ENCODE measurements around the gene FAU. TPM values are rescaled to one million over a fixed set of nuclear protein-coding genes. Genes with fewer than 3 reads are reported as not detected.

Gene FAU
- total and polyA plus RNA-seq, 10 of the 15 experiments (the other 5 are each of a cell fraction or from before 2014, with no cell fraction given), result 332 to 1,347 (median 990) TPM

- TF ChIP-seq RAD51 (IDR thresholded peaks at IDR 0.05) (0 out of 2 replicates have a peak, but pooled peaks have one; percentile 11), KDM1A (IDR thresholded peaks at IDR 0.05; ENCODE audit: borderline replicate concordance) (no peak), GATAD2B (conservative IDR thresholded peaks at IDR 0.05; ENCODE audit: low read depth) (peak; percentile 91), EZH2 (IDR thresholded peaks at IDR 0.05; ENCODE audit: borderline replicate concordance, control insufficient read depth, low read depth, low read length) (no peak), YBX1 (IDR thresholded peaks at IDR 0.05) (no peak), POLR2AphosphoS5 (IDR thresholded peaks at IDR 0.05; ENCODE audit: low read length) (peak; percentile 98), HDGF (IDR thresholded peaks at IDR 0.05) (no peak), KAT2A (conservative IDR thresholded peaks at IDR 0.05; ENCODE audit: control insufficient read depth, low read depth, low read length) (no peak), WRNIP1 (IDR thresholded peaks at IDR 0.05; ENCODE audit: borderline replicate concordance, low read depth, low read length) (peak; percentile 99), PBX3 (IDR thresholded peaks at IDR 0.05; ENCODE audit: insufficient replicate concordance, low read depth, low read length) (peak; percentile 46)
Observed at GRCh38 chr11:65095974-65096806, 25.7 kb downstream of the FAU start, which contains the start of gene VPS51 (continued).

GRCh38 chr11:65095427-65095826 lies 26.5 kb downstream of the FAU start:
- in situ Hi-C loops (cut with MboI), result no loop called here
- ChIA-PET RAD21 (ENCODE audit: unreplicated experiment) (interaction anchor here (1.3 kb wide), 1 partner anchor 13 kb away, joined by 3 read pairs; no protein-coding TSS in a partner anchor), CTCF (interaction anchor here (7.0 kb wide), 1 partner anchor 82 kb away, joined by 38 read pairs; the partner anchor contains the start of gene ARL2), SMC1A (ENCODE audit: uncharacterized antibody, unreplicated experiment) (interaction anchor here (0.8 to 2.0 kb wide), 3 partner anchors 10 to 247 kb away, joined by 3 to 6 read pairs (median 3); no protein-coding TSS in a partner anchor), POLR2A (interaction anchor here (0.8 kb wide), 1 partner anchor 12 kb away, joined by 4 read pairs; the partner anchor contains the start of gene CDCA5)
- H3K27me3 ChIP-seq (replicated peaks in 1 of 2; ENCODE audit: control insufficient read depth in 2 of 2, insufficient read depth in 2 of 2, low read length in 1 of 2), result no peaks in the 10 kb centered on the region
- TF ChIP-seq MLLT1 (IDR thresholded peaks at IDR 0.05), result no peak
- no peak for DNase-seq (ENCODE audit: low read depth, low spot score)
- peaks cover 4% of the 10 kb centered on the region for H3K4me1 ChIP-seq (ENCODE audit: control insufficient read depth, insufficient read depth, low read length)
- H3K27ac ChIP-seq (ENCODE audit: control insufficient read depth, insufficient read depth), result 0 out of 2 replicates have a peak overlapping the region, but pooled peaks have one; percentile 45
- ATAC-seq, result no peak
- H3K36me3 ChIP-seq (ENCODE audit: control insufficient read depth in 2 of 2, insufficient read depth in 2 of 2, low read length in 1 of 2), result no peaks in the 10 kb centered on the region
- peak overlapping the region; percentile 66 for H3K4me2 ChIP-seq (ENCODE audit: control insufficient read depth, insufficient read depth)
- H3K9me3 ChIP-seq (replicated peaks; ENCODE audit: control insufficient read depth, insufficient read depth, low read length), result no peaks in the 10 kb centered on the region
- no peaks in the 10 kb centered on the region for H4K20me1 ChIP-seq (ENCODE audit: control insufficient read depth, insufficient read depth)
- intact Hi-C loops (cut with micrococcal nuclease; ENCODE audit: unreplicated experiment), result loop anchor here (5.0 kb wide), 1 partner anchor 83 kb away; the partner anchor contains the start of gene ARL2
- peak overlapping the region; percentile 98 for H2AFZ ChIP-seq (ENCODE audit: control insufficient read depth, low read depth, low read length)
- 89% methylated on average over 22 of the region's 22 CpGs for WGBS (ENCODE audit: insufficient coverage, insufficient replicate concordance, low lambda C conversion rate, missing lambda C conversion rate)
- H3K79me2 ChIP-seq (ENCODE audit: control insufficient read depth, insufficient read depth, low read length), result peaks cover 9% of the 10 kb centered on the region
- no peak for FAIRE-seq
- no TSS peak for BruUV-seq (replicated peaks)
- no peak overlapping the region; the same call in 1 of the 2 replicates for H3K9ac ChIP-seq (ENCODE audit: control insufficient read depth, insufficient read depth, low read length)
- no peak overlapping the region for H3K4me3 ChIP-seq

Data from GM12878 (cell line).